Thoracic aorta (tissue), 2 donors: Measurements from ENCODE around the gene ATAD2B. TPM values are rescaled to one million over a fixed set of nuclear protein-coding genes. Genes with fewer than 3 reads are reported as not detected.

Source experiments
- ATAC-seq: fragments of 150-250 bp; one replicate; pipeline ENCODE4 v1.8.0; 2017; ENCODE audit warnings: low read depth; ENCODE audit not compliant: insufficient number of reproducible peaks, low FRiP score
- DNase-seq: peaks from one replicate; pipeline ENCODE4 v3.0.0-alpha.2; 2020; ENCODE audit warnings: low spot score
- H3K27ac ChIP-seq, 2 donors: fragments of 200-600 bp; sonication (generic); 1 replicate in 1 of 2; 2 replicates in 1 of 2; pipeline ENCODE4 v1.5.1; 2016; ENCODE audit warnings: mild to moderate bottlenecking in 2 of 2, moderate library complexity in 2 of 2
- H3K27me3 ChIP-seq: fragments of 200-600 bp; sonication (generic); replicated peaks from 2 replicates; pipeline ENCODE4 v1.6.0; 2016; ENCODE audit warnings: mild to moderate bottlenecking; ENCODE audit not compliant: insufficient read depth
- H3K36me3 ChIP-seq: fragments of 200-600 bp; sonication (generic); one replicate; pipeline ENCODE4 v1.5.1; 2016
- H3K4me1 ChIP-seq, 2 donors: fragments of 200-600 bp; sonication (generic); 1 replicate in 1 of 2; 2 replicates in 1 of 2; pipeline versions ENCODE4 v1.5.1 to v1.6.0; 2016; ENCODE audit warnings: low read depth in 2 of 2, mild to moderate bottlenecking in 1 of 2; ENCODE audit not compliant: control insufficient read depth in 1 of 2
- H3K4me3 ChIP-seq: fragments of 200-600 bp; sonication (generic); 2 replicates; pipeline ENCODE4 v1.5.1; 2016; ENCODE audit warnings: mild to moderate bottlenecking
- H3K9me3 ChIP-seq: fragments of 200-600 bp; sonication (generic); 2 replicates; pipeline ENCODE4 v1.5.1; 2016
- CTCF ChIP-seq: fragments of 200-600 bp; sonication (generic); IDR thresholded peaks from one replicate; pipeline ENCODE4 v1.5.1; 2019; ENCODE audit warnings: antibody characterized with exemption
- total RNA-seq, 2 donors: library from RNA; depleted of rRNA; stranded (reverse); fragments of >200 nt; gene quantifications; one replicate each; pipeline versions ENCODE4 v1.1.0 to v1.2.3, GENCODE V29; 2016

ATAD2B gene
- total RNA-seq, 2 donors from 2014 or later = 38.3 to 80.7 TPM

GRCh38 chr2:23947350-23947749, 20.4 kb upstream of the ATAD2B start:
- Histone ChIP-seq H3K9me3 (no peaks in the 10 kb centered on the region), H3K4me1 (peaks cover 0 to 13% of the 10 kb centered on the region in 2 donors), H3K27me3 (no peaks in the 10 kb centered on the region), H3K36me3 (no peaks in the 10 kb centered on the region), H3K4me3 (no peak overlapping the region), H3K27ac (no peak overlapping the region)
- DNase-seq = no peak
- no peak for ATAC-seq
- TF ChIP-seq CTCF = no peak

GRCh38 chr2:23944976-23945375, 18.1 kb upstream of the ATAD2B start:
- no peaks in the 10 kb centered on the region for H3K27me3 ChIP-seq
- no peaks in the 10 kb centered on the region for H3K36me3 ChIP-seq
- no peak for TF ChIP-seq CTCF
- ATAC-seq (no peak), DNase-seq (no peak)
- H3K9me3 ChIP-seq = no peaks in the 10 kb centered on the region
- H3K27ac ChIP-seq = no peak overlapping the region
- H3K4me3 ChIP-seq = no peak overlapping the region
- H3K4me1 ChIP-seq = peaks cover 8 to 27% of the 10 kb centered on the region in 2 donors

GRCh38 chr2:23944527-23944926, 17.6 kb upstream of the ATAD2B start:
- no peak for ATAC-seq
- no peak overlapping the region for H3K4me3 ChIP-seq
- DNase-seq = no peak
- no peak overlapping the region for H3K27ac ChIP-seq
- peaks cover 8 to 27% of the 10 kb centered on the region in 2 donors for H3K4me1 ChIP-seq
- no peaks in the 10 kb centered on the region for H3K27me3 ChIP-seq
- no peak for TF ChIP-seq CTCF
- H3K36me3 ChIP-seq = no peaks in the 10 kb centered on the region
- H3K9me3 ChIP-seq = no peaks in the 10 kb centered on the region

GRCh38 chr2:23943666-23944065, 16.7 kb upstream of the ATAD2B start:
- Histone ChIP-seq H3K4me3 (no peak overlapping the region), H3K27ac (no peak overlapping the region), H3K9me3 (no peaks in the 10 kb centered on the region), H3K27me3 (no peaks in the 10 kb centered on the region), H3K4me1 (peaks cover 8 to 32% of the 10 kb centered on the region in 2 donors), H3K36me3 (no peaks in the 10 kb centered on the region)
- DNase-seq (no peak), ATAC-seq (no peak)
- TF ChIP-seq CTCF = no peak

- ATAC-seq (no peak), DNase-seq (no peak)
- no peaks in the 10 kb centered on the region for H3K9me3 ChIP-seq
- TF ChIP-seq CTCF = no peak
- H3K4me1 ChIP-seq = peaks cover 8 to 32% of the 10 kb centered on the region in 2 donors
- no peak overlapping the region for H3K27ac ChIP-seq
- H3K36me3 ChIP-seq = no peaks in the 10 kb centered on the region
- H3K27me3 ChIP-seq = no peaks in the 10 kb centered on the region
- peak overlapping the region; percentile 94 for H3K4me3 ChIP-seq
Observed at GRCh38 chr2:23941644-23942043, 14.7 kb upstream of the ATAD2B start.
